Measurements from ENCODE around the gene NAALADL2.
"Not testable (repeated sequence)": the region's sequence is repeated elsewhere in the genome, so short reads cannot be mapped to it uniquely, and the experiment has no call there.

NAALADL2 gene

DNA sequence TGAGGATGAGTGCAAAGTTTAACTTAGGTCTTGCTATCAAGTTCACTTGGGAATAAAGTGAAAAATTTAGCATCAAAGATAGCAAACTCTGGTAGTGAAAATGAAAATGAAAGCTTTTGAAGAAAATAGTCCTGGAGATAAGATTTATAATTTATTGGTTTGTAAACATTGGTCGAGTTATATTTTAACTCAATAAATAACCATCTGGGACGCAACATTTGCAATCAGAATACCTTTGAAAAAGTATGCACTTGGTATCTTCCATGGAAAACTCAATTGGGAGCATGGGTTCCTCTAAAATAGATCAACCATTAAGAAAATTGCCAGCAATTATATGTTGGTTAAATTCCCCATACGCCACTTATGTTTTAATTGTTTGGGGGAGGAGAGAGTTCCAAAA lies 209.5 kb downstream of the NAALADL2 start:
- no peak for DNase-seq

DNA sequence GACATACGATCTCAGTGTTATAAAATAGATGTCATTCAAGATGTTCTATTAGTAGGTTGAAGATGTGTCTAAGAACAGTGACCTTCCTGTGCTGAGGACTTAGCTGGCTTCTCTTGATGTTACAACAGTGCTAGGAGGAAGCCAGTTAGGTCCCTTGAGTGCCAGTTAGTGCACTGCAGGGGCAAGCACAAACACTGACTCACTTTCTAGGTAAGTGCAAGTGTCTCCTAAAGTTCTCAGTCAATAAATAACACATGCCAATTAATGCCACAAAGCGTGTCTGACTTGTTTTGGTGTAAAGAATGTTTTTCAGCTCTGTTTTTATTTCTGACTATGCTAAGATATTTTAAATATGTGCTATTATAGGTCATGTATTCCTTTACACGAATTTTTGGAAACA lies 211.8 kb downstream of the NAALADL2 start:
- DNase-seq: no peak

DNA sequence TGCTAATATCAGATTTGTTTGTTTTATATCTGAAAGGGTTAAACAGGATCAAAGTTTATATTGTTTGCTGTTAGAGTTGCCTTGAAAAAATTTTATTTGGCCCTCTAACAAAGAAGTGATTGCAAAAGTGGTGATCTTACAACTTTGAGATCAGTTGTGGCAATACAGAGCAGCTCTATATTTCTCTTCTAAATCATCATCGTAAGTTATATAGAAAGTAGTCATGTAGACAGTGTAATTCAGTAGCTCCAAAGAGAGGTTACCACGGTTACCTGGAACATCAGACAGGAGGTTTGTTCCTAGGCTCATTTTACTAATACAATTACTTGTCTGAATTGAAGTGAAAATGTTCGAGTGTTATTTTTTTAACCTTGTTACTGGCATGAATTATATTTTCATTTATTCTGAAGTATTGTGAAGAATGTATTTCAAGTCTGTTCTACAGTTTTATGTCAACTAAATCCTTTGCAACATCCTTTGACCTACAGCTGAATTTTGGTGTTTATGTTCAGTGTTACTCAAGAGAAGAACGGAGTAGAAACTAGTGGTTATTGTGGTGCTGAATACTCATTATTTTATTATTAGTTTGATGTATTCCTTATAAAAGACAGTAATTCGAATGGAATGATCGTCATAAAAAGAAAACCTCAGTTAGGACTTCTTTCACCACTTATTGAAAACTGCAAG lies 214.2 kb downstream of the NAALADL2 start:
- DNase-seq: no peak

DNA sequence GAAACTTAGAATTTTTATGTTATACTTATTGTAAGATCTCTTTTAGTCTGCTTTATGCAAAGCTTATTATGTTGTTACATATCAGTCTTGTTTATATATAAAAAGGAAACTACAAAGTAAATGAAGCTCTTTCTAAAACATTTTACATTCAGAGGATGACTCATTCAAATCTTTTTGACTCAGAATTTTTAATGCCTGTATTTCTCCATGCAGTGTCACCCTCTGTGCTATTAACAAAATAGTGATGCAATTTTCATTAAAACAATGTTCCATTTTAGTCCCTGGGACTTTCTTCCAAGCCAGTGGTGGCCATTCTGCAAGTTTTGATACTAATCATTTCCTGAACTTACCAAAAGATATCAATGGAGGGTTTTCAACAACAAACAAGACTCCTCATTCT lies 216.1 kb downstream of the NAALADL2 start:
- no peak for DNase-seq

DNA sequence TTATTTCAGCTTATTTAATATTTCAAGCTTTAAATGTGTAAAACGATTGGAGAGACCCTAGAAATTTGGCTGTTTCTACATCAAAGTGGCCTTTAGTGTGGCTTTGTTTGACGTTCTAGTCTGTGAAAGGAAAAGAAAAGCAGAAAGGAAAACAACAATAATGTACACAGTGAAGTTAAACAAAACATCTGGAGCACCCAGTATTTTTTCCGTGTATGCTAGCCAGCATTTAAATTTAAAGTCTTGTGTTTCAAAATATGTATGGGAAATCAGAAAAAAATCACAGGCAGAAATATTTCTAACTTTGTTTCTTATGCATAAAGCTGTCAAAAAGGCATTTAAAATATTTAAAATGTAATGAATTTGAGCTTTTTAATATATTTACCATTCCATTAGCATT lies 218.1 kb downstream of the NAALADL2 start:
- DNase-seq: no peak

DNA sequence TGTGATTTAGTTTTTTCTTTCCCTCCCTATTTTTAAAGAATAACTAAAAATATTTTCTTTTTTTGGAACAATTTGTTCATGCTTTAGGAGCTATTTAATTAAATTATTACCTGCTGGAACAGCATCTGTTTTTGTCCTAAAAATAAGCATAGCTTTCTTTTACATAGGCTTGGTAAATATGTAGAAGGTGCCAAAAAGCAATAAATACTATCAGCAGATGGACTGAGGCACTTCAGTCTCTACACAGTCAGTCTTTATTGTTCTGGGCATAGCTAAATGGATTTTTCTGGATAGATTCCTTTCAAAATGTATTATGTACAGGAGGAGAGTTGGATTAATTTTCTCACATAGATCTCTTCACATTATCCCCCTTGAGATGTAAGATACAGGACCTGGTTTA lies 223.5 kb downstream of the NAALADL2 start:
- DNase-seq: no peak

DNA sequence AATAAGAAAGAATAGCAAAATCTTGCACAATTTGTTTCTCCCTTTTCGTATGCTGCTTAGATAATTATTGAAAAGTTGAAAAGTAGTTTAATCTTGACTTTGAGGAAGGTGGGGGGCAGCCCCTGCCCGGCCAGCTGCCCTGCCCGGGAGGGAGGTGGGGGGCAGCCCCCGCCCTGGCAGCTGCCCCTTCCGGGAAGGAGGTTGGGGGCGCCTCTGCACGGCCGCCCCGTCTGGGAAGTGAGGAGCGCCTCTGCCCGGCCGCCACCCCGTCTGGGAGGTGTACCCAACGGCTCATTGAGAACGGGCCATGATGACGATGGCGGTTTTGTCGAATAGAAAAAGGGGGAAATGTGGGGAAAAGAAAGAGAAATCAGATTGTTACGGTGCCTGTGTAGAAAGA lies 228.0 kb downstream of the NAALADL2 start:
- not testable (repeated sequence) for DNase-seq

DNA sequence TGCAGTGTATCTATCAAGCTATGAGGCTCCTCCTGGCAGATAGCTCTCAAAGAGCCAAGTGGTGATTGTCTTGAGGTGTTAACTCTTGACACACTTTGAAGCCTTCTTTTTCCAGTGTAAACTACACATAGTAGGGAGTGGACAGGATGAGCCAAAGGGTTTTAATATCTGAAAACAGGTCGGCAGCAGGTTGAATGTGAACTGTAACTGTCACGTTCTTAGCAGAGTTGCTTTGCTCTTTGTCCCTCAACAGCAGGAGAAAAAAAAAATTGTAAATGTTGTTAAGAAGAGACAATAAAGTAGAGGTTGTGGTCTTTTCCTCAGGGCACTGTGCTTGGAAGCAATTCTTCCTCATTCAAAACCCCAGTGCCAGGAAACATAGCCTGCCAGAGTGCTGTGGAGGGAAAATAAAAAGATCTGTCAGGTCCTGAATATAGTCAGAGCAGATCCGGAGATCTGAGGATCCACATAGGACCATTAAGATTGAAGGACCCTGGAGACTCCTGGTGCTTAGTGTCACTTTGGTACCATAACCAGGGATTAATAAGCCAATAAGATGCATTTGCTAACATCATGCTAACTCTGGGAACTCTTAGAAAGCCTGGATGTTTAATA lies 229.7 kb downstream of the NAALADL2 start:
- DNase-seq: peak in 1 of 56 donors; percentile 1

DNA sequence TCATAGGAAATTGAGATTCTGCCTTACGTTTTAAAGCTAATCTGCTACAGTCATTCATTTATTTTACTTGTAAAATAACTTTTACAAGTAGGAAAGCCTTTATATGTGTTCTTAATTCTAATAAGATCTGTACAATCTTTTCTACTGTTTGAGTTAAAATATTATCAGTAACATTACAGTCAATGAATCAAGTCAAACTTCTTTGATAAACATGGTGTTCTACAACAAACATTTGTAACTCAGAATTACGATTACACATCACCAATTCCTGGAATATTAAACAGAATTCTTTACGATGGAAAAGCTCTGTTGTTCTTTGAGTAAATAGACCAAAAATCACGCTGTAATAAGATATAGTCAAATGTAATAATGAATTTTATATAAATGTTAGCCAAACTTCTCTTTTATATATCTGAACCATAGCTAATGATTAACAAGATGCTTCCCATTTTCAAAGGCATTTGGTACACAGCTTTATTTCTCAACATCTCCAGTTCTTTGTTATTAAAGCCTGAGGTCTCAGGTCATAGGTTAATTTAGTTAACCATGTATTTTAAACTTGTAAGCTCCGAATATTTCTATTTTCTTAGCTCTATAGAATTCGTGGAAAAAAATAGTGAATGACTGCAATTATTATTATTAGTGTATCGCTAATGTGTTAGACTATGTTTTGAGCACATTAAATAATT lies 232.4 kb downstream of the NAALADL2 start:
- DNase-seq: no peak

DNA sequence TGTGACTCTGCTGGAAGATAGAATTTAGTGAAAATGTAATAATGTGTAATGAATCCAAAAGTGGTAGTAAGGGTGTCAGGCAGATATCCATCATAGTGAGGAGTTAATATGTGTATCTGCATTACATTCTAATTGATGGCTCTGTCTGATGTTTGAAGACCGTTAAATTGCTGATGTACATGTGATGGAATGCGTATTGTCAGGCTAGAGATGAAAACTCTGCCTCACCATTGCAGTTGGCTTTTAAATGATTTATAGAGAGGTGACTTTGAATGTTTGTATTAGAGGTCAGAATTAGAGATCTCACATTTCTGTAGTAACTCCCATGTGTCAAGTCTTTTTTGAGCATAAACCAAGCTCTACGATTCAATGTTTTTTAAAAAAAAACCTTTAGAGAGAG lies 234.6 kb downstream of the NAALADL2 start:
- DNase-seq: no peak

DNA sequence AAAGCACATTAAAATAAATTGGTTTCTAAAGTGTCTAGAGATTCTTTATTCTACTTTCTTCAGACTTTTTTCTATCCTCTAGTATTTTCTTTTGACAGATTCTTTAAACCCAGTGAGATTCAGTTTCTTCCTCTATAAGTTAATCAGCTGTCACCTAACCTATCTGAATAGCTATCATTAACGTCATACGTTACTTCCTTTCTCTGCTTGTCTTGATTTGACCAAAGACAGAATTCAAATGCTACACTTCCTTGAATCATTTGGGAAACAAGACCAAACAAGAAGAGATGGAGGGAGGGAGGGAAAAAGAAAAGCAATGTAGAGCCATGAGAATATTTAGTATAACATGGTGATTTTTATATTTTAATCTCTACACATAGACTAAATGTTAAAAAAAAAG lies 235.2 kb downstream of the NAALADL2 start:
- no peak for DNase-seq

DNA sequence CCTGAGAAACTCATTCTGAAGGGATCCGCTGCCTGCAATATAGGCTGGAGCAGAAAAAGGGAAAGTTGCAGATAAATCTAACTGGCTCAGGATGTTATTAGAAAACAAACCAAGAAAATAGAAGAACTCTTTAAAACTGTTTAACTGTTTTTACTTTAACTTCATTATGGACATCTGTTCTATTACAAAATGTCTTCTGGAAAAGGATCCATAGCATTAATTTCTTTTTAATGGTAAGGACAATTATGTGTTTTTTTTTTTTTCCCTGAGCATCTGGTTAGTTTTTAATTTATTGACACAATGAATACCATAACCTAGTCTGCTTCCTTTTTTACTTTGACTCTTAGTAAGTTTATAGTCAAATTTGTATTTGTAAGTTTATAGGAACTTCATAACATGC lies 239.5 kb downstream of the NAALADL2 start:
- DNase-seq: no peak

DNA sequence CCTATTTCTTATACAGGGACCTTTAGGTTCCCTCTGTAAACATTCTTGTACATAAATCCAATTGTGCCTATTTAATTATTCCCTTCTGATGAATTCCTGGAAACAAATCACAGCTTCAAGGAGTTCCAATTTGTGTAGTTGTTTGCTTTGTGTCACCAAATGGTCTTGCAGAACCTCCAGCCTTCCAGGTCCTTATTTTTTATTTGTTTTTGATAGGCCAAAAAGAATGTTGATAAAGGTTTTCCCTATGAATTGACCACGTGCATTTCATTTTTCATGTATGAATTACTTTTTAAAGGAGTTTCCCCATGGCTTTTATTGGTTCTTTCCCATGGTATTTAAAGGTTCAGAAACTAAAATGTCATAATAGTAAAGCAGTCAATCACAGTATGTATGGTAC lies 243.0 kb downstream of the NAALADL2 start:
- DNase-seq: no peak

DNA sequence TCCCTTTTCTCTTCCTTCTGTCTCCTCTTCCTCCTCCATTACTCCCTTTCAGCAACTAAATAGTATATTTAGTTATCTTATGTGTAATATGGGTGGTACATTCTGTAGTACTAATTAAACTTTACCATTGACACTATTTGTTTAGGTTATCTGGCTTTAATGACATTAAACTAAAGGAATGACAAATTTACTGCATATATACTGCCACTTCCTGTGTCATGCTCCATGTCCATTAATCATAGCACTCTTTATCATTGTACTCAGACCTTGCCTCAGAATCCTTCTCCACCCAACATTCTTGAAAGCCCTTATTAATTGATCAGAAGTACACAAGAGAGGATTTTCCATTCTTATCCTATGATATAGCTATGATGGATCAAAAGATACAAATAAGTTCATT lies 244.2 kb downstream of the NAALADL2 start:
- DNase-seq: no peak

DNA sequence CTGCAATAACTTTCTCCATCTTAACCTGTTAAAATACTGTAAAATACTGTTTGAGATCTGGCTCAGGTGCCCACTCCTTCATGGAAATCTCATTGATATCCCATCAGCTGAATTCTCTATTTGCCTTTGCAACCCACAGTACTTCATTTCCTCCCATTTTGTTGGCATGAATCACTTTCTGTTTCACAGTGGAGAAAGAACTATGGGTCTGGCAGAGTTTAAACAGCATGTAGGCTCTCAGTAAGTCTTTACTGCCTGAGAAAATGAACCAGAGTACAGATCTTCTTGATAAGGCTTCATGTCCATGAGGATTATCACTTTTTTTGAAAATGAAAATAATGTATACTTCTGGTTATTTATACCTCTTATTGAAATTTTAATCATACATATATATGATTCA lies 245.9 kb downstream of the NAALADL2 start:
- DNase-seq: no peak

DNA sequence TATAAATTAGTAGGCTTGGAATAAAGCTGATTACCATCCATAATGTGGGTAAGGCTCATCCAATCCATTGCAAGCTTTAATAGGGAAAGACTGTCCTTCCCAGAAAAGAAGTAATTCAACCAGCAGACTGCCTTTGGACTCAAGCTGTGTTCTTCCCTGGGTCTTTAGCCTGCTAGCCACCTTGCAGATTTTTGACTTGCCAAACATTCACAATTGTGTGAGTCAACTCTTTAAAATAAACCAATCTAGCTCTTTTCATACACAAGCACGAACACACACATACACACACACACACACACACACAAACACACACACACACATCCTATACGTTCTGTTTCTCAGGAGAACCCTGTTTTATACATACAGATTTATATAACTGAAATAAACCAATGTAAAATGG lies 248.1 kb downstream of the NAALADL2 start:
- DNase-seq: no peak

DNA sequence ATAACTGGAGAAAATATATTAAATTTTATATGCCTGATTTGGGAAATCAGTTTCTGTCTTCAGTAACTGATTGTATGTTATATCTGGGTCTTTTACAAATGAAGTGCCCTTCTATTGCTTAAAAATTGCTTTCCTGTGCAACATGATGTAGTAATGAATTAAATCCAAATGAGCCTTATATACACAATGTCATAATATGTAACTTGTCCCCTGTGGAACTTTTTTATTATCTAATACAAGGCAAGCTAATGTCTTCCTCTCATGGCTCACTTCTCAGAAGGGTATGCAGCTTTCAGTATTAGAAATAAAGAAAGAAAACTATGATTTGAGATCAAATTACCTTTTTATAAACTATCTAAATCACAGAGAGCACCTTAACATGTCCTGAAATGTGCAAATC lies 248.9 kb downstream of the NAALADL2 start:
- DNase-seq: no peak

DNA sequence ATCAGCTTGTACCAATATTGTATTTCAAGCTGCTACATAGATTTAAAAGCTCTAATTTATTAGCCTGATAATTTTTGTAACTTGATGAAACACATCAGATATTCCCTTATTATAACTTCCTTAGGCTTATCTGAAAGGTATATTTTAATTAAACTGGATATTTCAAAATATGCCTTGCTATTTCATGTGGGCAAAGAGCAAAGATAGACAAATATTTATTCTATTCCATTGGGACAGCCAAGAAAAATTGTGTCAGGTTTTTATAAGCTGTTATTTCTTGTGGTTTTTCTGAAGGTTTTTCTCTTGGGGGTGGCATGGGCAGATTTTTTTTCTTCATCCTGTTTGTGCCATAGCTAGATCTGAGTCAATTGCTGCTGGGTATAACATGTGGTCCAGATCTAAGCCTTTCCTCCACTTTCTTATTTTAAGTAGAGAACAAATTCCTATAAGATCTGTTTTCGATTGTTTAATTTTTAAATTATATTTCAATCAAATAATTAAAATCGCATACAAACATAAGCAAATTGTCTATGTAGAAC lies 249.5 kb downstream of the NAALADL2 start:
- no peak for DNase-seq

DNA sequence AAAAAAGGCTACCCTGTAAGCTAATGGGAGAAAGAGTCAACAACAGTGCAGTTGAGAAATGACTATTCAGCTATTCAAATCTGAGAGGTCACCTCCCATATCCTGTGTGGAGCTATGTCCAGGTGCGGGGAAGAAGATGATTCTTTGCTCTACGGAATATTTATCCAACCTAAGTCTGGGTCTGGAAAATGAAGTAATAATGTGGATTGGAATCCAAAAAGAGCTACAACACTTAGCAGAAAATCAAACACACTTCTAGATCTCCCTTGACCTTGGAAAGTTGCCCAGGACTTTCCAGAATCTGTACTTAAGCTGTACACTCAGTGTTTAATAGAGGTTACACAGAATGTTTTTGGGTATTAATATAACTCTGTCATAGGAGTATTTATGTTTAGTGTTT lies 251.9 kb downstream of the NAALADL2 start:
- no peak for DNase-seq

DNA sequence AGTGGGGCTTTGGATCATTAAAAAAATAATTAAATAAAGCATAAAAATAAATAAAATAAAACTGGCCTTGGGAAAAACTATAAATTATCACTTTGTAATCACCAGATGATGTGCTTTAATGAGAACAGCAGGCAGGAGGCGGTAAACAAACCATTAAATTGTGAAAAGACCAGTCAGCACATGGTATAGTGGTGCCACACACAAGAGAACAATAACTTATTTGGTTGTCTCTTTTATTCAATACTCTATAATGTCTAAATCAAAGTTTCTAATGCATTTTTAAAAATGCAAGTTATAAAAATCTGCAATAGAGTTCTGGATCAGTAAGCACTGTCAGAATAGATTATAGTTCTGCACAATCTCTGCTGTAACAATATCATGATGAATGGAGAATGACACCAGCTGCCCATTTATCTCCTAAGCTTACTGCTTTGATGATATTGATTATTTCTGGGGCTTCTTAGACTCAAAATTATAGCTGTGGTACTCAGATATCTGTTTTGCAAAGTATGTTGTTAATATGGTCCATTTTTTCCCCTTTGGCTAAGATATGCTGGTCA lies 259.3 kb downstream of the NAALADL2 start:
- no peak for DNase-seq

DNA sequence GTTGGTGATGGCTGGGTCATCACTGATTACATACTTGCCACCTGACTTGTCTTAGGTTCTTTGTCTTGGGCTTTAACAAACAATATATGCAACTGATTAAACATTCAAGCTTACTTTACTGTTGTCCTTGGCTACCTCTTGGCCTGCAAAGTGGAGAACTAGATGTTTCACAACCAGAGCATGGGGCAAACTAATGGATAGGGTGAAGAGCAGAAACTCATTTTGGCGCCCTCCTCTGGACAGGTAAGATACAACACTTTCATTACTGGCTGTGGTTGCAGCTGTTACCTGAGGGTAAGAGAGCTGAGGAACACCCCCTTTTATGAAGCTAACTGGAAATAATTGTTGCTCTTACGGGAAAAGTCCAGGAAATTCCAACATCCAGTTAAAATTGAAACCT lies 262.1 kb downstream of the NAALADL2 start:
- DNase-seq: no peak

DNA sequence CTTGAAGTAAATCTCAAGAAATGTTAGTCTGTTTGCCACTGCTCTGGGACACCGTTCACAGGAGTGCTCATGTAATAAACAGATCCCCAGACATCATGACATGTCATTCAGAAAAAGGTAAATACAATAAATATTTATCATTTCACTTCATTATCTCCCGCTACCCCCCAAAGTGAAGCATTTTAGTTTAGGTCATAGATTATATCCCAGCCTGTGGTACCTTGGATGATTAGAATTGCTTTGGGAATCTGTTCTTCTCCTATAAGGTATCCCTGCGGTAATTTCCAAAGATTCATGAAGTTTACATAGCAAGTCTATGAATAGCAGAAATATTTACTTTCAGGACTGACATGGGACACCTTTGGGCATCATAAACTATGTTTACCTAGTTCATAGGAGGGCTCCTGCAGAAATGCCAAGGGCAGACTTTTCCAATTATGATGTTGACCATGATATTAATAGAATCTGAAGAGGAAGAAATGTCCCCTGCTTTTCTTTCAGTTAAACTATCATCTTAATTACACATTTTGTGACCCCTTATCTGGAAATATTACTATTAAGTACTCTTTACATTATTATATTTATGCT lies 268.0 kb downstream of the NAALADL2 start:
- DNase-seq: no peak

All from amygdala (tissue), 56 donors.